ENCODE data around the gene TCP11L1. TPM values are rescaled to one million over a fixed set of nuclear protein-coding genes. Genes with fewer than 3 reads are reported as not detected.

The TCP11L1 gene
- total RNA-seq, 2 donors from 2014 or later, result 54.0 to 63.7 TPM

DNA sequence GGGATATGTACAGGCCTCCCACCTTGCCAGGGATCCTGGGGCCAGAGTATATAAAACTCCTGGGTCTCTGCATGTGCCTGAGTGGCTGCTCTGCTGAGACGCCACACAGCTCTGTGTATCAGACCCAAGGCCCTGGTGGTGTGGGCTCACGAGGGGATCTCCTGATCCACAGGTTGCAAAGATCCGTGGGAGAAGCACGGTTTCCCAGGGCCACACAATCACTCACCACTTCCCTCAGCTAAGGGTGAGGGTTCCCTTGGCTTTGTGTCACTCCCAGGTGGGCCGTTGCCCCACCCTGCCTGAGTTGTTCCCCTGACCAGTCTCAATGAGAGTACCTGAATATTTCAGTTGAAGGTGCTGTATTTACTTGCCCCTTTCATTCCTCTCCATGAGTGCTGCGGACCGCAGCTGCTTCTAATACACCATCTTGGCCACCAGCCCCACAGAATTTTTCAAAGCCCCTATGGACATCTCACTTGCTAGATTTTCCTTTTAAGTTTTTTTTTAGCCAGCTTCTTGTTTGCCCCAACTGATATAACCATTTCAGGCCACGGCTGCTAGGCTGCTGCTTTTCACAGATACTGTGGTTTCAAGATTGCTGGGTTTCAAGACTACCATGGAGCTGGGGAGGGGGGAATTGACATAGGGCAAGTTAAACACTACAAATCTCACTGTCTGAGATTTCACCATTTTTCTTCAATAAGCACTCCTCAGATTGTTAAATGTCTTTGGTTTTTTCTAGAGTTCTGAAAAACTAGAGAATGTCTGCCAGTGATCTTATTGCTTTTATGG is 37.4 kb upstream of the TCP11L1 start:
- Histone ChIP-seq H3K9me3 (ENCODE audit: control insufficient read depth, low read length) (peaks cover 9% of the 10 kb centered on the region), H3K36me3 (ENCODE audit: control insufficient read depth, insufficient read depth, low read length) (no peaks in the 10 kb centered on the region), H3K4me1 (ENCODE audit: control insufficient read depth, insufficient read depth, low read length) (peaks cover 15% of the 10 kb centered on the region), H3K27me3 (ENCODE audit: control insufficient read depth, insufficient read depth, low read length, poor library complexity, severe bottlenecking) (no peaks in the 10 kb centered on the region), H3K27ac (ENCODE audit: low read depth, low read length) (no peak overlapping the region), H3K9ac (ENCODE audit: extremely low read depth, low read length, poor library complexity, severe bottlenecking) (no peak overlapping the region), H3K4me3 (ENCODE audit: low read length) (no peak overlapping the region)
- peaks cover 12% of the 10 kb centered on the region for H3K9me3 Mint-ChIP-seq
- H3K36me3 Mint-ChIP-seq (ENCODE audit: low read depth), result no peaks in the 10 kb centered on the region
- H3K27me3 Mint-ChIP-seq (ENCODE audit: insufficient read depth), result peaks cover 6% of the 10 kb centered on the region
- peak overlapping the region; percentile 86 for H3K27ac Mint-ChIP-seq
- 83 to 89% methylated on average over 5 to 8 of the region's 8 CpGs for WGBS, 2 experiments (ENCODE audit: insufficient coverage in 1 of 2, insufficient read length in 1 of 2)
- H3K4me1 Mint-ChIP-seq, result peaks cover 32% of the 10 kb centered on the region
- no peak for DNase-seq
- TF ChIP-seq CTCF (conservative IDR thresholded peaks at IDR 0.05), result no peak
- no peak overlapping the region for H3K4me3 Mint-ChIP-seq

DNA sequence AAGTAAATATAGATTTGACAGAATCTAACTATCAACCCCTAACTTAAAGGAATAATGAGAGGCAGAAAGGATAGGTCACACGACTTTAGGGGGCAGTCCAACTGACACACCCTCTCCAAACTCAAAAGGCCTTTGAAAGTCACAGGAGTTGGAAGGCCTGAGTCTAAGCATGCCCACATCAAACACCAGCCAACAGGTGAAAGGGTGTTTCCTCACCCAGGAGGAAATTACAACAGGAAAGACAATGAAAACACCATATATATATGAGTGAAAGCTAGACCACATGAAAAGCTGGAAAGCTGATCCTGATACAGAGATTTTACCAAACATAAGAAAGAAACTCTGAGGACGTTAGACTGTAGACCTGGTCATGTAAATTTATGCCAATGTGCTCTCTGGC is 34.2 kb upstream of the TCP11L1 start:
- H3K36me3 ChIP-seq (ENCODE audit: control insufficient read depth, insufficient read depth, low read length), result no peaks in the 10 kb centered on the region
- TF ChIP-seq CTCF (conservative IDR thresholded peaks at IDR 0.05), result no peak
- H3K27ac ChIP-seq (ENCODE audit: low read depth, low read length), result no peak overlapping the region
- peaks cover 15% of the 10 kb centered on the region for H3K4me1 ChIP-seq (ENCODE audit: control insufficient read depth, insufficient read depth, low read length)
- Mint-ChIP-seq H3K9me3 (no peaks in the 10 kb centered on the region), H3K27me3 (ENCODE audit: insufficient read depth) (no peaks in the 10 kb centered on the region), H3K36me3 (ENCODE audit: low read depth) (no peaks in the 10 kb centered on the region), H3K4me1 (peaks cover 32% of the 10 kb centered on the region), H3K27ac (no peak overlapping the region), H3K4me3 (no peak overlapping the region)
- no peak overlapping the region for H3K9ac ChIP-seq (ENCODE audit: extremely low read depth, low read length, poor library complexity, severe bottlenecking)
- H3K27me3 ChIP-seq (ENCODE audit: control insufficient read depth, insufficient read depth, low read length, poor library complexity, severe bottlenecking), result no peaks in the 10 kb centered on the region
- H3K4me3 ChIP-seq (ENCODE audit: low read length), result no peak overlapping the region
- H3K9me3 ChIP-seq (ENCODE audit: control insufficient read depth, low read length), result no peaks in the 10 kb centered on the region
- DNase-seq, result no peak
- WGBS, 2 experiments (ENCODE audit: insufficient coverage in 1 of 2, insufficient read length in 1 of 2), result 72% methylated on average over 2 of the region's 2 CpGs; no CpG with 5 or more reads in 1 of the 2 experiments

DNA sequence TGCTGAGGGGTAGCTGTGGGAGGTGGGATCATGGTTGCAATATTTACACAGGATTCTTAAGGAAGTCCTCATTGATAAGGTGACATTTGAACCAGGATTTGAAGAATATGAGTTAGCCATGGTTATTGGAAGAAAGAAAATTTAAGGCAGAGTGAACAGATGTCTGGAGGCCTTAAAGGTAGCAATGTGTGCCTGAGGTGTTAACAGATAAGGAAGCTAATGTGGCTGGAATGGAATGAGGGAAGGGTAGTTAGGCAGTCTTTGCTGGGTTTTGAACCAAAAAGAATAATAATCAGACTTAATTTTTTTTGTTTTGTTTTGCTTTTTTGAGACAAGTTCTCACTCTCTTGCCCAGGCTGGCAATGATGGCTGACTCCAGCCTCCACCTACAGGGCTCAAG is 33.4 kb upstream of the TCP11L1 start:
- no peaks in the 10 kb centered on the region for H3K27me3 Mint-ChIP-seq (ENCODE audit: insufficient read depth)
- peaks cover 29% of the 10 kb centered on the region for H3K4me1 Mint-ChIP-seq
- H3K36me3 Mint-ChIP-seq (ENCODE audit: low read depth), result no peaks in the 10 kb centered on the region
- Histone ChIP-seq H3K4me3 (ENCODE audit: low read length) (no peak overlapping the region), H3K27ac (ENCODE audit: low read depth, low read length) (no peak overlapping the region), H3K9ac (ENCODE audit: extremely low read depth, low read length, poor library complexity, severe bottlenecking) (no peak overlapping the region), H3K36me3 (ENCODE audit: control insufficient read depth, insufficient read depth, low read length) (no peaks in the 10 kb centered on the region), H3K4me1 (ENCODE audit: control insufficient read depth, insufficient read depth, low read length) (peaks cover 10% of the 10 kb centered on the region), H3K9me3 (ENCODE audit: control insufficient read depth, low read length) (no peaks in the 10 kb centered on the region), H3K27me3 (ENCODE audit: control insufficient read depth, insufficient read depth, low read length, poor library complexity, severe bottlenecking) (no peaks in the 10 kb centered on the region)
- no peak for DNase-seq
- no peaks in the 10 kb centered on the region for H3K9me3 Mint-ChIP-seq
- no peak for TF ChIP-seq CTCF (conservative IDR thresholded peaks at IDR 0.05)
- H3K4me3 Mint-ChIP-seq, result no peak overlapping the region
- H3K27ac Mint-ChIP-seq, result no peak overlapping the region

Measured in endodermal cell (in vitro differentiated cells).